Left hindlimb (tissue), 1 donor: ENCODE data around the gene KRT76.

ENCODE experiments used
- DNase-seq: peaks from one replicate; pipeline ENCODE4 v3.0.0-alpha.2; 2018

KRT76 gene

GRCh38 chr12:52728374-52728773 is 48.8 kb downstream of the KRT76 start:
- DNase-seq: no peak

GRCh38 chr12:52727037-52727436 is 50.1 kb downstream of the KRT76 start:
- DNase-seq: no peak

- no peak for DNase-seq
Observed at GRCh38 chr12:52726451-52726850, 50.7 kb downstream of the KRT76 start.

- no peak for DNase-seq
Observed at GRCh38 chr12:52724384-52724783, 52.8 kb downstream of the KRT76 start.

GRCh38 chr12:52722680-52723079 is 54.5 kb downstream of the KRT76 start:
- DNase-seq: no peak

- no peak for DNase-seq
Observed at GRCh38 chr12:52721838-52722470, 55.2 kb downstream of the KRT76 start.

- no peak for DNase-seq
Observed at GRCh38 chr12:52720365-52720886, 56.7 kb downstream of the KRT76 start.
